BE2C (cell line): Measurements from ENCODE around the gene RLN3.

Source experiments
- DNase-seq: peaks from one replicate; pipeline ENCODE4 v3.0.0-alpha.2; 2020
- H3K27me3 ChIP-seq: fragments of 250-450 bp; sonication (Bioruptor Pico); 2 replicates; pipeline ENCODE4 v1.5.1; 2020; ENCODE audit warnings: mild to moderate bottlenecking
- H3K36me3 ChIP-seq: fragments of 250-450 bp; sonication (Bioruptor Pico); 2 replicates; pipeline ENCODE4 v1.5.1; 2020; ENCODE audit warnings: mild to moderate bottlenecking
- H3K4me1 ChIP-seq: fragments of 250-450 bp; sonication (Bioruptor Pico); 2 replicates; pipeline ENCODE4 v1.5.1; 2020
- H3K4me3 ChIP-seq: 2 replicates; pipeline ENCODE4 v1.5.1; 2011; ENCODE audit warnings: low read depth, low read length
- H3K9me3 ChIP-seq: fragments of 250-450 bp; sonication (Bioruptor Pico); 2 replicates; pipeline ENCODE4 v1.5.1; 2020
- TF ChIP-seq, protein P1 (sequence below): IDR thresholded peaks from 2 replicates; pipeline ENCODE4 v1.5.1; 2012; ENCODE audit warnings: mild to moderate bottlenecking, low read depth, low read length

The RLN3 gene

DNA sequence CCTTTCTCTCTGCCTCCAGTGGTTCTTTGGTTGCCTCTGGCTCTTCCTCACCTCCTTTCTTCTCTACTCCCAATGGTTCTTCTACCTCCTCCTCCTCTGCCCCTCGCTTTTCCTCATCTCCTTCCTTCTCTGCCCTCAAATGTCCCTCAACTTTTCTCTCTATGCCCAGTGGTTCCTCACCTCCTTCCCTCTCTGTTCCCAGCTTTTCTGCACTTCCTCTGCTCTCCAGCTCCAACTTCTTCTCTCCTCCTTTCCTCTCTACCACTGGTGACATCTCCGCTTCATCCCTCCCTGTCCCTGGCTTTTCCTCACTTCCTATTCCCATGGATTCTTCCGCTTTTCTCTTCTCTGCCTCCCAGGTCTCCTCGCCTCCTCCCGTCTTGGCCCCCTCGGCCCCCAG lies 26.2 kb downstream of the RLN3 start:
- TF ChIP-seq, protein P1, sequence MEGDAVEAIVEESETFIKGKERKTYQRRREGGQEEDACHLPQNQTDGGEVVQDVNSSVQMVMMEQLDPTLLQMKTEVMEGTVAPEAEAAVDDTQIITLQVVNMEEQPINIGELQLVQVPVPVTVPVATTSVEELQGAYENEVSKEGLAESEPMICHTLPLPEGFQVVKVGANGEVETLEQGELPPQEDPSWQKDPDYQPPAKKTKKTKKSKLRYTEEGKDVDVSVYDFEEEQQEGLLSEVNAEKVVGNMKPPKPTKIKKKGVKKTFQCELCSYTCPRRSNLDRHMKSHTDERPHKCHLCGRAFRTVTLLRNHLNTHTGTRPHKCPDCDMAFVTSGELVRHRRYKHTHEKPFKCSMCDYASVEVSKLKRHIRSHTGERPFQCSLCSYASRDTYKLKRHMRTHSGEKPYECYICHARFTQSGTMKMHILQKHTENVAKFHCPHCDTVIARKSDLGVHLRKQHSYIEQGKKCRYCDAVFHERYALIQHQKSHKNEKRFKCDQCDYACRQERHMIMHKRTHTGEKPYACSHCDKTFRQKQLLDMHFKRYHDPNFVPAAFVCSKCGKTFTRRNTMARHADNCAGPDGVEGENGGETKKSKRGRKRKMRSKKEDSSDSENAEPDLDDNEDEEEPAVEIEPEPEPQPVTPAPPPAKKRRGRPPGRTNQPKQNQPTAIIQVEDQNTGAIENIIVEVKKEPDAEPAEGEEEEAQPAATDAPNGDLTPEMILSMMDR, result no peak
- Histone ChIP-seq H3K27me3 (no peaks in the 10 kb centered on the region), H3K9me3 (no peaks in the 10 kb centered on the region), H3K36me3 (no peaks in the 10 kb centered on the region), H3K4me1 (no peaks in the 10 kb centered on the region), H3K4me3 (no peak overlapping the region)
- DNase-seq, result no peak

DNA sequence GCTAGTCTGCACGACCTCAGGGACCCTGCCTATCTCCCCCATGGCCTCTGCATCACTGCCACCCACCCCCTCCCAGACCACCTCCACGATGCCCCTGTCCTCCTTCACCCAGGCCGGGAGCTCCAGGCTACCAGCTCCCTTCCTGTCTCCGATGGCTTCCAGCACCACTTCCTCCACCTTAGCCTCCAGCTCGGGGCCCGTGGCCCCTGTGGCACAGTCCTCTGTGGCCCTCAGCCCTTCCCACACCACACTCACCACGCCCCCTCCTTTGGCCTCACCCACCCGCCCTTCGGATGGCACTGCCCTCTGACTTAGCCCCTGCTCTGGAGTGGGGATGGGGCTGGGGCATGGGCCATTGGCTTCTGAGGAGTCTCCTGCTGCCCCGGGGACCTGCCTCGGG lies 26.8 kb downstream of the RLN3 start:
- no peak overlapping the region for H3K4me3 ChIP-seq
- TF ChIP-seq, protein P1, result no peak
- no peak for DNase-seq
- H3K9me3 ChIP-seq, result no peaks in the 10 kb centered on the region
- no peaks in the 10 kb centered on the region for H3K36me3 ChIP-seq
- H3K4me1 ChIP-seq, result no peaks in the 10 kb centered on the region
- H3K27me3 ChIP-seq, result no peaks in the 10 kb centered on the region

DNA sequence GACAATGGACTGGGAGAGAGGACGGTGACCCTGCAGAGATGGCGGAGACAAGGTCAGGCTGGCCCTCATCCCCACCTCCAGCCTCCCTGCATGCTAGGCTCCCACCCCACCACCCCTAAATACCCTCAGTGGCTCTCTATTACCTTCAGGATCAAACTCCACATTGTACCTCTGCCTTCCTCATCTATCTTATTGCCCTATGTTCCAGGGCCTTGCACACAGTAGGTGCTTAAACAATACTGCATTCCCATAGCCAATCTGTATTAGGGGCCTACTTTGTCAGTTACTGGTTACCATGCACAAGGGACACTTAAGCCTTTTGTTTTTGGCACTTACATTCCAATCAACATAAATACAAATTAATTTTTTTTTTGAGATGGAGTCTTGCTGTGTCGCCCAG lies 27.4 kb downstream of the RLN3 start:
- Histone ChIP-seq H3K36me3 (no peaks in the 10 kb centered on the region), H3K27me3 (no peaks in the 10 kb centered on the region), H3K9me3 (no peaks in the 10 kb centered on the region), H3K4me3 (no peak overlapping the region), H3K4me1 (no peaks in the 10 kb centered on the region)
- TF ChIP-seq, protein P1, result no peak
- DNase-seq, result no peak

DNA sequence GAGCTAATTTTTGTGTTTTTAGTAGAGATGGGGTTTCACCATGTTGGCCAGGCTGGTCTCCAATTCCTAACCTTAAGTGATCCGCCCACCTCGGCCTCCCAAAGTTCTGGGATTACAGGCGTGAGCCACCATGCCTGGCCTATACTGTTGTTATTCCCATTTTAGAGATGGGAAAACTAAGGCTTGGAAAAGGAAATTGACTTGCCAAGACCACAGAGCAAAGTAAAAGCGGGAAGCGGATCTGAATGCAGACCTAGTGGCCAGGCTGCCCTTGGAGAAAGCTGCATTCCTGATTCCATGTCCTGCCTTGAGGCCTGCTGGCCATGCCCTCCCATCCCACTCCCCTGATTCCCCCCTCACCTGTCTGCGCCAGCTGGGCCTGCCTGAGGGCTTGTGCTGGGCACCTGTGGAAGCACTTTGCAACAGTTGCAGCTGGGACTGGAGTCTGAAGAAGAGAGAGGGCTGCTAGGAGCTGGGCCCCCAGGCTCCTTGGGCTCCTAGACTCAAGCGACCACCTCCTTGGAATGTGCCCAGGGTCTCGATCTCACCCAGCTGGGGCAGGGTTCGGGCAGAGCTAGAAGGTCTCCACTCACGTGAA lies 28.2 kb downstream of the RLN3 start:
- Histone ChIP-seq H3K9me3 (no peaks in the 10 kb centered on the region), H3K27me3 (no peaks in the 10 kb centered on the region), H3K36me3 (no peaks in the 10 kb centered on the region), H3K4me3 (no peak overlapping the region), H3K4me1 (no peaks in the 10 kb centered on the region)
- TF ChIP-seq, protein P1, result no peak
- DNase-seq, result no peak

DNA sequence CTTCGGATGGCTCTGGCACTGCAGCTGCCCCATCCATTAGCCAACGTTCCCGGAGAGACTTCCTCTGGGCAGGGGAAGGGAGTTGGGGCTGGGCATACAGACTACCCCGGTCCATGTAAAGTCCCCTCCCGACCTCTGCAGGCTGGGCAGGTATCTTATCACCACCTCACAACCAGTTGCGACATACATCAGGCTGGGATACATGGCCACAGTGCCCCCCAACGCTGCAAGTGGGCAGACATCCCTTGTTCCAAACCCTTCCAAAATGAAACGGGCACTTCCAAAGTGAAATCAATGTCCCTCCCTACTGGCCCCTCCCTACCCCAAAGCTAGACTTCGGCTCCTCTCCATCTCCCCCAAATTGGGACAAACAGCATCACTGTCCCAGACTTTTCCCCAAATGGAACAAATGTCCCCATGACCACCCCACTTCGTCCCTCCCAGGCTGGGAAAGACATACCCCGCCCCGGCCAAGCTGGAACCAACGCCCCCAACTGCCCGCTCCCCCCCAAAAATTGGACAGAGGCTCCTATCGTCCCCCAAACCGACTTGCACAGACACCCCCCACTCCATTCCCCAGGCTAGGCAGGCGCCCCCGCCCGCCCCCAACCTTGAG lies 28.9 kb downstream of the RLN3 start:
- H3K4me1 ChIP-seq, result no peaks in the 10 kb centered on the region
- no peaks in the 10 kb centered on the region for H3K9me3 ChIP-seq
- TF ChIP-seq, protein P1, result no peak
- H3K27me3 ChIP-seq, result no peaks in the 10 kb centered on the region
- no peaks in the 10 kb centered on the region for H3K36me3 ChIP-seq
- DNase-seq, result no peak
- peak overlapping the region; percentile 40 for H3K4me3 ChIP-seq
